Psoas muscle (tissue), 8 donors: Measurements from ENCODE around the gene TYW1B. TPM values are rescaled to one million over a fixed set of nuclear protein-coding genes. Genes with fewer than 3 reads are reported as not detected.
"Not testable (repeated sequence)": the region's sequence is repeated elsewhere in the genome, so short reads cannot be mapped to it uniquely, and the experiment has no call there.

Experiments
- ATAC-seq, 4 donors: fragments of 200-7000 bp; cut with Tn5 transposase; one replicate each; pipeline ENCODE4 v1.9.1; 2020; ENCODE audit warnings: moderate library complexity in 3 of 4, mild to moderate bottlenecking in 2 of 4
- DNase-seq, 2 donors: peaks; one replicate each; pipeline ENCODE4 v3.0.0-alpha.2; 2020
- H3K27ac ChIP-seq: fragments of 200-600 bp; one replicate; pipeline ENCODE4 v1.8.0; 2022
- H3K27me3 ChIP-seq, 3 donors: fragments of 200-600 bp in 1 of 3; one replicate each; pipeline versions ENCODE4 v1.6.1 to v1.8.0; 2013 to 2022; ENCODE audit warnings: low read length in 2 of 3, mild to moderate bottlenecking in 2 of 3, moderate library complexity in 1 of 3; ENCODE audit not compliant: insufficient read depth in 3 of 3
- H3K36me3 ChIP-seq, 2 donors: fragments of 200-600 bp in 1 of 2; one replicate each; pipeline versions ENCODE4 v1.6.1 to v1.8.0; 2013 to 2022; ENCODE audit warnings: low read depth in 1 of 2, mild to moderate bottlenecking in 1 of 2, moderate library complexity in 1 of 2; ENCODE audit not compliant: insufficient read depth in 1 of 2
- H3K4me1 ChIP-seq: fragments of 200-600 bp; one replicate; pipeline ENCODE4 v1.8.0; 2022
- H3K4me3 ChIP-seq: fragments of 200-600 bp; one replicate; pipeline ENCODE4 v1.8.0; 2022; ENCODE audit warnings: mild to moderate bottlenecking
- H3K9me3 ChIP-seq: fragments of 200-600 bp; one replicate; pipeline ENCODE4 v1.8.0; 2022
- CTCF ChIP-seq: fragments of 200-600 bp; IDR thresholded peaks from one replicate; pipeline ENCODE4 v1.8.0; 2022; ENCODE audit warnings: antibody characterized with exemption
- WGBS, 3 donors: extraction: QIAGEN DNeasy Blood & Tissue Kit; methylation state at CpG; one replicate each; pipeline versions ENCODE4 v1.1.6 to v1.1.7; 2013; 5-methylcytosine and 5-hydroxymethylcytosine counted together
- intact Hi-C, 2 donors: fragments of 100-400 bp; cut with DNase I; formaldehyde crosslinking; loops; one replicate each; pipeline versions ENCODE4 v1.11.0 to v1.14.2; 2022
- polyA plus RNA-seq, 3 donors: library from polyadenylated mRNA; stranded (reverse); fragments of 200-250 nt; gene quantifications; one replicate each; pipeline ENCODE4 v1.2.3, GENCODE V29; 2013
- total RNA-seq, 4 donors: library from RNA; stranded (reverse); fragmentation: NEBNext Ultra II Directional in 2 of 4; extraction: Animal tissue kit (Norgen Biotek cat#: 25700) in 2 of 4; gene quantifications; one replicate each; pipeline versions ENCODE4 v1.2.1 to v1.2.4, GENCODE V29; 2021 to 2023
- donor health status: healthy with polysubstance abuse.
- donor health status: DM: no; HTN: no; CAD: no; lungs with moderate emphysema.
- donor health status: Bipolar disorder and iron deficiency.
- donor health status: healthy.
- donor health status: DM: yes; HTN: yes; CAD: no.
- donor health status: DM: no; HTN: no; CAD: no.
- donor health status: DM: no; HTN: no; CAD: no.
- donor health status: DM: yes; HTN: yes; CAD: no.

TYW1B gene
- total and polyA plus RNA-seq, 7 donors: 1.1 to 6.5 (median 1.9) TPM

GRCh38 chr7:72730815-72731214 lies 97.2 kb downstream of the TYW1B start:
- H3K27me3 ChIP-seq, H3K27ac ChIP-seq, DNase-seq, H3K4me1 ChIP-seq, H3K4me3 ChIP-seq, H3K9me3 ChIP-seq, intact Hi-C loops, ATAC-seq, H3K36me3 ChIP-seq: not testable (repeated sequence)
- WGBS, 3 donors: 78 to 97% (median 80%) methylated on average over 2 of the region's 2 CpGs

DNA sequence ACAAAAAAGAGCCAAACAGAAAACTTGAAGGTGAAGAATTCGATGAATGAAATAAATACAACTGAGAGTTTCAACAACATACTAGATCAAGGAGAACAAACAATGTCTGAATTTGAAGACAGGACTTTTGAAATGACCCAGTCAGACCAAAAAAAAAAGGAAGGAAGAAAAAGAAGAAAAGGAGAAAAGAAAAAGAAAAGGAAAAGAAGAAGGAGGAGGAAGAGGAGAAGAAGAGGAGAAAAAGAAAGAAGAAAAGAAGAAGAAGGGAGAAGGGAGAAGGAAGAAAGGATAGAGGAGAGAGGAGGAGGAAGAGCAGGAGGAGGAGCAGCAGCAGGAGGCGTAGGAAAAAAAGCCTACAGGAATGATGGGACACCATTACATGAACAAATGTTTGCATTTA lies 97.6 kb downstream of the TYW1B start:
- H3K36me3 ChIP-seq, H3K9me3 ChIP-seq, H3K27ac ChIP-seq, intact Hi-C loops, H3K27me3 ChIP-seq, DNase-seq, H3K4me1 ChIP-seq, ATAC-seq, H3K4me3 ChIP-seq: not testable (repeated sequence)
- 98 to 99% (median 98%) methylated on average over 2 of the region's 2 CpGs for WGBS, 3 donors

GRCh38 chr7:72729130-72729529 lies 98.9 kb downstream of the TYW1B start:
- intact Hi-C loops: not testable (repeated sequence)
- WGBS, 3 donors: 96 to 97% (median 97%) methylated on average over 2 of the region's 2 CpGs

DNA sequence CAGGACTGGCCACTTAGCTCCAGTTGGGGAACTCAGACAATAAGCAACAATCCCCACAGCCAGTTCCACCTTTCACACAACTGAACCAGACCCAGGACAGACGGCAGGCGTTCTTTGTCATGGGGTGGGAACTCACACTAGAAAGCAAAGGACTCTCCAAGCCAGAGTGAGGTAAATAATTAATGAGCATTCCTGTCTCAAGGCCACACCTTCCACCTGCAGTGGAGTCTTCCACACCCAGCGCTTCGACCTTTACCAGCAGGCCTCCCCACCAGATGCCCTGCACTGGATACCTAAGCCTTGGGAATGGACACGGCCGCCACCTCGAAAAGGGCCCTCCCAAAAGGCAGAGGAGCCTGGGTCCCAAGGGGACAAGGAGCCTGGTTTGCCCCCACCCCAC lies 105.3 kb downstream of the TYW1B start:
- H3K36me3 ChIP-seq, H3K27me3 ChIP-seq, H3K4me3 ChIP-seq, H3K4me1 ChIP-seq, ATAC-seq, H3K9me3 ChIP-seq, DNase-seq, H3K27ac ChIP-seq, intact Hi-C loops: not testable (repeated sequence)
- 86 to 93% (median 88%) methylated on average over 7 of the region's 7 CpGs for WGBS, 3 donors

More at GRCh38 chr7:72729130-72729529, 98.9 kb downstream of the TYW1B start:
- not testable (repeated sequence) for H3K9me3 ChIP-seq, H3K4me3 ChIP-seq, H3K36me3 ChIP-seq, ATAC-seq, H3K27me3 ChIP-seq, DNase-seq, H3K27ac ChIP-seq, H3K4me1 ChIP-seq

GRCh38 chr7:72720890-72721289 lies 107.1 kb downstream of the TYW1B start:
- H3K4me3 ChIP-seq, H3K4me1 ChIP-seq, H3K27ac ChIP-seq, DNase-seq, intact Hi-C loops, H3K36me3 ChIP-seq, ATAC-seq, H3K27me3 ChIP-seq, H3K9me3 ChIP-seq: not testable (repeated sequence)
- 92 to 100% (median 99%) methylated on average over 3 to 4 of the region's 4 CpGs for WGBS, 3 donors

GRCh38 chr7:72717252-72717774 lies 110.7 kb downstream of the TYW1B start:
- H3K4me1 ChIP-seq, H3K9me3 ChIP-seq, H3K36me3 ChIP-seq, ATAC-seq, DNase-seq, H3K27ac ChIP-seq, H3K27me3 ChIP-seq, H3K4me3 ChIP-seq, intact Hi-C loops: not testable (repeated sequence)
- 89 to 91% (median 90%) methylated on average over 6 of the region's 6 CpGs for WGBS, 3 donors

- intact Hi-C loops, H3K27me3 ChIP-seq, ATAC-seq, H3K27ac ChIP-seq, H3K36me3 ChIP-seq, H3K4me3 ChIP-seq, H3K9me3 ChIP-seq, DNase-seq, H3K4me1 ChIP-seq: not testable (repeated sequence)
- 95 to 98% (median 98%) methylated on average over 3 of the region's 3 CpGs for WGBS, 3 donors
Observed at GRCh38 chr7:72711927-72712326, 116.1 kb downstream of the TYW1B start.

DNA sequence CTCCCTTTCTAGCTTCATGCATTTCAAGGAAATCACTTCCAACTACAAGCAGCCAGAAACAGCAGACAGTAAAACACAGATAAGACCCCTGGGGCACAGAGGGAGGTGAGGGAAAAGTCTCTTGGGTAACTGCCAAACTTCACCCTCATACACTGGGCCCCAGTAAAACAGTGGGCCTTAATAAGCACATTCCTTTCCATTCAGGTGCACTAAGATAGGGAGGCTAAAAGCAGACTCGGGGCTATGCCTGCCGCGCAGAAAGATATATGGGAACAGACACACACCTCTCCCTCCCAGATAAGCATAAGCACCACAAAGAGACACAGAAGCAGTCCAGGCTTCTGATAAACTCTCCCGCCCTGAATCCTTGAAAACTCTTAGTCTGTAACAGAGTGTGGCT lies 117.0 kb downstream of the TYW1B start:
- Histone ChIP-seq H3K9me3 (no peaks in the 10 kb centered on the region), H3K4me3 (no peak overlapping the region), H3K27me3 (no peaks in the 10 kb centered on the region), H3K36me3 (peaks cover 0 to 8% of the 10 kb centered on the region in 2 donors), H3K27ac (no peak overlapping the region), H3K4me1 (no peaks in the 10 kb centered on the region)
- no peak for ATAC-seq
- WGBS, 3 donors: 83 to 89% (median 88%) methylated on average over 4 of the region's 4 CpGs
- no peak for TF ChIP-seq CTCF
- no peak for DNase-seq
- intact Hi-C loops: no loop called here
